Measurements from ENCODE around the gene CUX1.
"Not testable (repeated sequence)": the region's sequence is repeated elsewhere in the genome, so short reads cannot be mapped to it uniquely, and the experiment has no call there.

Gene CUX1

DNA sequence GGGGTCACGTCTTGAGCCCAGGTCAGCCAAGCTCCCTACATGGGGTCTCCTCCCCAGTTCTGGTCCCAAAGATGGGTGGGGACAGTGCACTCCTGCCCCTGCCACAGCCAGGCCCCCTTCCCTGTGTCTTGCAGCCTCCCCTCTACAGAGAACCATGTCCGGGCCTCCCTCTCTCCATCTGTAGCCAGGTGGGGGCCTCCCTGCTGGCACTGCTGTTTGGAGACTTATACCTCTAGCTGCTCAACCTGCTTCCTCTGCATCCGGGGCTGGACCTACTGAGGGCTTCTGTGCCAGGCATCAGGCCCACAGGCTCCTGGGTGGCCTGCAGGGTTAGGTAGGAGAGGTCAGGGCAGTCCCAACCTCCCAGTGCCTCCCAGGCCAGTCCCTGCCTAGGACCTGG, 477.2 kb downstream of the CUX1 start:
- H3K27ac ChIP-seq (ENCODE audit: low read length) = no peak overlapping the region
- no peaks in the 10 kb centered on the region for H3K4me1 ChIP-seq (ENCODE audit: control insufficient read depth in 1 of 2, insufficient read depth in 2 of 2, low read length in 2 of 2)
- H3K9me3 ChIP-seq (ENCODE audit: control insufficient read depth in 1 of 2, low read length in 2 of 2) = no peaks in the 10 kb centered on the region
- H3K4me3 ChIP-seq (ENCODE audit: low read depth in 1 of 2, low read length in 2 of 2) = no peak overlapping the region
- H3K36me3 ChIP-seq (ENCODE audit: control insufficient read depth in 1 of 2, insufficient read depth in 2 of 2, low read length in 2 of 2) = no peaks in the 10 kb centered on the region
- no peaks in the 10 kb centered on the region for H3K27me3 ChIP-seq (ENCODE audit: low read depth, low read length)

DNA sequence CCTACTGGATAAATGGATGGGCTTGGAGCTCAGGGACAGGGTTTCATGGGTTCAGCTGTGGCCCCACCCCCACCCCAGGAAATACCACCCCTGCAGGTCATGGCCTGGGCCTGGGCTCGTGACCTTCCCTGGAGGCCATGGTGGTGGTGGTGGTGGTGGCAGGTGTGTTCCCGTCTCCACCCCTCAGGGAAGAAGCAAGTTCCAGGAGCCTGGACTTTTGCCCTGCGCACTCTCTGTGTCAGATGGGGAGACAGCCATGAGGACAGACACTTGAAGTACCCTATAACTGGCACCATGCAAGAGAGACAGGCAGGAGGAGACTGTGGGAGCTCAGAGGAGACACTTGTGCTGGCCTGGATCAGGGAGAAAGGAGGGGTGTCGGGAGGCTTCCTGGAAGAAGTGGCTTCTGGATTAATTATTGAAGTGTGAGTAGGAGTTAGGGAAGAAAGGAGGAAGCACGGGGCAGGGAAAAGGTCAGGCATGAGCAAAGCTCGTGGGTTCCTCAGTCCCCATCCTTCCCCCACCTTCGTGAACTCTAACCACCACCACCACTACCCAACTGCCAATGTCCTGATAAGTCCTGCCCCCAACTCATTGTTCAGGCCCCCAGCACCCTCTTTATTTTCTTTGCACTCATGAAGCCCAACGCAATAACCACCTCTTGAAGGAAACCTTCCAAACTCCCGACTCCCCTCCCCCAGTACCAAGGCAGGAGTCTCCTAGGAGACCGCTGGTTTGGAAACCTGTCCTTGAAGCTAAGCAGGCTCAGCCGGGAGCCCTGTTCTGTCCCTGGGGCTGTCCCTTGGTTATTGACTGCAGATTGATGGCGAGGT, 478.1 kb downstream of the CUX1 start:
- Histone ChIP-seq H3K36me3 (ENCODE audit: control insufficient read depth in 1 of 2, insufficient read depth in 2 of 2, low read length in 2 of 2) (no peaks in the 10 kb centered on the region), H3K27me3 (ENCODE audit: low read depth, low read length) (no peaks in the 10 kb centered on the region), H3K27ac (ENCODE audit: low read length) (no peak overlapping the region), H3K9me3 (ENCODE audit: control insufficient read depth in 1 of 2, low read length in 2 of 2) (no peaks in the 10 kb centered on the region), H3K4me3 (ENCODE audit: low read depth in 1 of 2, low read length in 2 of 2) (no peak overlapping the region), H3K4me1 (ENCODE audit: control insufficient read depth in 1 of 2, insufficient read depth in 2 of 2, low read length in 2 of 2) (peaks cover 0 to 4% of the 10 kb centered on the region in 2 donors)

DNA sequence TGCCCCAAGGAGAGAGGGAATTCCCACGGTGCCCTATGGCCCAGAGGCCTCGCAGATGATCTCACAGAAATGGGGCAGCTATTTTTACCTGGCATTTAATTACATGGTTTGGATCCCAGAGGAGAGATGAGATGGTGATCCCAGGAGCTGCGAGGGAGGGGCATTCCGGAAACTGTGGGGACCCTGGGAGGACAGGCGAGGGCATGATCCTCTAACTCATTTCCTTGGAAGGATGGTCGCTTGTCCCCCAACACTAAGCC, 478.7 kb downstream of the CUX1 start:
- no peaks in the 10 kb centered on the region for H3K27me3 ChIP-seq (ENCODE audit: low read depth, low read length)
- H3K27ac ChIP-seq (ENCODE audit: low read length) = no peak overlapping the region
- peaks cover 0 to 6% of the 10 kb centered on the region in 2 donors for H3K4me1 ChIP-seq (ENCODE audit: control insufficient read depth in 1 of 2, insufficient read depth in 2 of 2, low read length in 2 of 2)
- no peaks in the 10 kb centered on the region for H3K36me3 ChIP-seq (ENCODE audit: control insufficient read depth in 1 of 2, insufficient read depth in 2 of 2, low read length in 2 of 2)
- H3K9me3 ChIP-seq (ENCODE audit: control insufficient read depth in 1 of 2, low read length in 2 of 2) = no peaks in the 10 kb centered on the region
- H3K4me3 ChIP-seq (ENCODE audit: low read depth in 1 of 2, low read length in 2 of 2) = no peak overlapping the region

DNA sequence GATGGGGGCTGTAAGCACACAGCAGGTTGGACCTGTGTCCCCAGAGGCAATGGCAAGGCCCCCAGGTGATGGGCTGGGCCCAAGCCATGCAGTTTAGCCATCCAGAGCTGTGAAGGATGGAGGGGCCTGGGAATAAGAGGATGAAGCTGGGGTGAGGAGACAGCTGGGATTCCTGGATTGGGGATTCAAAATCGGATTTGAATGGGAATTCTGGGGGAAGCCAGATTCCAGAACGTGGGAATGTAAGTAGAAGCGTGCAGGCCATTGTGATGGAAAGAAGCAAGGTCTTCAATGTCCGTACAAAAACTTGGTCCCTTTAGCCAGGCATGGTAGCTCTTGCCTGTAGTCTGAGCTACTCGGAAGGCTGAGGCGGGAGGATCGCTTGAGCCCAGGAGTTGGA, 479.1 kb downstream of the CUX1 start:
- no peak overlapping the region for H3K4me3 ChIP-seq (ENCODE audit: low read depth in 1 of 2, low read length in 2 of 2)
- no peaks in the 10 kb centered on the region for H3K27me3 ChIP-seq (ENCODE audit: low read depth, low read length)
- H3K36me3 ChIP-seq (ENCODE audit: control insufficient read depth in 1 of 2, insufficient read depth in 2 of 2, low read length in 2 of 2) = no peaks in the 10 kb centered on the region
- no peaks in the 10 kb centered on the region for H3K9me3 ChIP-seq (ENCODE audit: control insufficient read depth in 1 of 2, low read length in 2 of 2)
- peaks cover 0 to 6% of the 10 kb centered on the region in 2 donors for H3K4me1 ChIP-seq (ENCODE audit: control insufficient read depth in 1 of 2, insufficient read depth in 2 of 2, low read length in 2 of 2)
- H3K27ac ChIP-seq (ENCODE audit: low read length) = no peak overlapping the region

DNA sequence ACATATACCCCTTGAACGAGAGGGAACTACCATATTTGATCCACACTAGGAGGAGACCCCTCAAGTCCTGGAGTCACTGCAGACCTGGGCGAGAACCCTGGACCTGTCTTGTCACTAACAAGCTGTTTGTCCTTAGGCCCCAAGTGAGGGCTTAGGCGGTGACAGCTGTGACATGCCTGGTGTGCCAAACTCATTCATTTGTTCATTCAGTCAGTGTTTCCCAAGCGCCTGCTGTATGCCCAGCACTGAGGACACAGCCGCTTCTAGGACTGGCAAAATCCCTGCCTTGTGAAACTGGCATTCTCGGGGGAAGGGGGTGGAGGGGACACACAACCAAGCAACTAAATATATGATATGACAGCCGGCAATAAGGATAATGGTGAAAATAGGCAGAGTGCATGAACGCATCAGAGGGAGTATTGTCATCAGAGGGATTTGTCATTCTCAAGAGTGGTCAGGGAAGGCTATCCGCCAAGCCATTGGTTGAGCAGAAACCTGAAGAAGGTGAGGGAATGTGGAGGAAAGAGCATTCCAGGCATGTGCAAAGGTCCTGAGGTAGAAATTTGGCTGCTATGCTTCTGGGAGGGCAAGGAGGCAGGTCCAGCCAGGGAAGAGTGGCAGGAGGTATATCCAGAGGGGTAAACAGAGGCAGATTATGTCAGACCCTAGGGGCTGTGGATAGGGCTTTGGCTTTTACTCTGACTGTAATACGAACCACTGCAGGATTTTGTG, 480.2 kb downstream of the CUX1 start:
- no peaks in the 10 kb centered on the region for H3K27me3 ChIP-seq (ENCODE audit: low read depth, low read length)
- H3K36me3 ChIP-seq (ENCODE audit: control insufficient read depth in 1 of 2, insufficient read depth in 2 of 2, low read length in 2 of 2) = no peaks in the 10 kb centered on the region
- H3K4me1 ChIP-seq (ENCODE audit: control insufficient read depth in 1 of 2, insufficient read depth in 2 of 2, low read length in 2 of 2) = peaks cover 0 to 6% of the 10 kb centered on the region in 2 donors
- H3K4me3 ChIP-seq (ENCODE audit: low read depth in 1 of 2, low read length in 2 of 2) = no peak overlapping the region
- no peaks in the 10 kb centered on the region for H3K9me3 ChIP-seq (ENCODE audit: control insufficient read depth in 1 of 2, low read length in 2 of 2)
- H3K27ac ChIP-seq (ENCODE audit: low read length) = no peak overlapping the region

DNA sequence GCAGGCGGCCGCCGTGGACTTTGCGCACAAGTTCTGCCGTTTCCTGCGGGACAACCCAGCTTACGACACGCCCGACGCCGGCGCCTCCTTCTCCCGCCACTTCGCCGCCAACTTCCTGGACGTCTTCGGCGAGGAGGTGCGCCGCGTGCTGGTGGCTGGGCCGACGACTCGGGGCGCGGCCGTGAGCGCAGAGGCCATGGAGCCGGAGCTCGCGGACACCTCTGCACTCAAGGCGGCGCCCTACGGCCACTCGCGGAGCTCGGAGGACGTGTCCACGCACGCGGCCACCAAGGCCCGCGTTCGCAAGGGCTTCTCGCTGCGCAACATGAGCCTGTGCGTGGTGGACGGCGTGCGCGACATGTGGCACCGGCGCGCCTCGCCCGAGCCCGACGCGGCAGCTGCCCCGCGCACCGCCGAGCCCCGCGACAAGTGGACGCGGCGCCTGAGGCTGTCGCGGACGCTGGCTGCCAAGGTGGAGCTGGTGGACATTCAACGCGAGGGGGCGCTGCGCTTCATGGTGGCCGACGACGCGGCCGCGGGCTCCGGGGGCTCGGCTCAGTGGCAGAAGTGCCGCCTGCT, 483.3 kb downstream of the CUX1 start:
- H3K4me1 ChIP-seq (ENCODE audit: control insufficient read depth in 1 of 2, insufficient read depth in 2 of 2, low read length in 2 of 2) = peaks cover 0 to 6% of the 10 kb centered on the region in 2 donors
- no peak overlapping the region for H3K27ac ChIP-seq (ENCODE audit: low read length)
- no peaks in the 10 kb centered on the region for H3K27me3 ChIP-seq (ENCODE audit: low read depth, low read length)
- peak overlapping the region in 1 of 2 donors; percentile 32 for H3K4me3 ChIP-seq (ENCODE audit: low read depth in 1 of 2, low read length in 2 of 2)
- no peaks in the 10 kb centered on the region for H3K9me3 ChIP-seq (ENCODE audit: control insufficient read depth in 1 of 2, low read length in 2 of 2)
- no peaks in the 10 kb centered on the region for H3K36me3 ChIP-seq (ENCODE audit: control insufficient read depth in 1 of 2, insufficient read depth in 2 of 2, low read length in 2 of 2)

DNA sequence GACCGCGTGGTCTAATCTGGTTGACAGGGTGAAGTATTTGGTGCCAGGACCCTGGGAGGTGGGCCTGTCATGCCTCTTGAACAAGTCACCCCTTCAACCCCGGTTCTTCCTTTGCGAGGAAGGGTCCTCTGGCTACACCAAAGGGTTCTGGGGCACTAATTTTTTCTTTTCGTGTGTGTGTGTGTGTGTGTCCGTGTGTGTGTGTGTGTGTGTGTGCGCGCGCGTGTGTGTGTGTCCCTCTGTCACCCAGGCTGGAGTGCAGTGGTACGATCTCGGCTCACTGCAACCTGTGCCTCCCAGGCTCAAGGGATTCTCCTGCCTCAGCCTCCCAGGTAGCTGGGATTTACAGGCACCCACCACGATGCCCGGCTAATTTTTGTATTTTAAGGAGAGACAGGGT, 483.9 kb downstream of the CUX1 start:
- not testable (repeated sequence) for H3K27ac ChIP-seq (ENCODE audit: low read length); H3K4me3 ChIP-seq (ENCODE audit: low read depth in 1 of 2, low read length in 2 of 2); H3K9me3 ChIP-seq (ENCODE audit: control insufficient read depth in 1 of 2, low read length in 2 of 2); H3K4me1 ChIP-seq (ENCODE audit: control insufficient read depth in 1 of 2, insufficient read depth in 2 of 2, low read length in 2 of 2); H3K27me3 ChIP-seq (ENCODE audit: low read depth, low read length); H3K36me3 ChIP-seq (ENCODE audit: control insufficient read depth in 1 of 2, insufficient read depth in 2 of 2, low read length in 2 of 2)

DNA sequence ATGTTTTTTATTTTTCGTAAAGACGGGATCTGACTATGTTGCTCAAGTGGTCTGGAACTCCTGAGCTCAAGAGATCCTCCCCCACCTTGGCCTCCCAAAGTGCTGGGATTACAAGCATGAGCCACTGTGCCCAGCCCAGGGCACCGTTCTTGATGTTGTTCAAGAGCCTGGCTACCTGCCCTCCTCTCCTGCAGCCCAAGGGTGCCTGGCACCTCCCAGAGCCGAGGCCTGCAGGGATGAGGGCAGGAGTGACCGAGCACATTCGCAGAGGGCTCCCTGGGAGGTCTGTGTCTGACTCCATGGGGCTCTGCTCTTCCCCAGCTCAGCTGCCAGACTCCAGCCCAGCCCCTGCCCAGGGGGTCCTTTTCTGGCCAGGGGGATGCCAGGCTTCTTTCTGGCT, 484.6 kb downstream of the CUX1 start:
- Histone ChIP-seq H3K4me3 (ENCODE audit: low read depth in 1 of 2, low read length in 2 of 2) (no peak overlapping the region), H3K4me1 (ENCODE audit: control insufficient read depth in 1 of 2, insufficient read depth in 2 of 2, low read length in 2 of 2) (peaks cover 0 to 6% of the 10 kb centered on the region in 2 donors), H3K36me3 (ENCODE audit: control insufficient read depth in 1 of 2, insufficient read depth in 2 of 2, low read length in 2 of 2) (no peaks in the 10 kb centered on the region), H3K9me3 (ENCODE audit: control insufficient read depth in 1 of 2, low read length in 2 of 2) (no peaks in the 10 kb centered on the region), H3K27ac (ENCODE audit: low read length) (no peak overlapping the region), H3K27me3 (ENCODE audit: low read depth, low read length) (no peaks in the 10 kb centered on the region)

DNA sequence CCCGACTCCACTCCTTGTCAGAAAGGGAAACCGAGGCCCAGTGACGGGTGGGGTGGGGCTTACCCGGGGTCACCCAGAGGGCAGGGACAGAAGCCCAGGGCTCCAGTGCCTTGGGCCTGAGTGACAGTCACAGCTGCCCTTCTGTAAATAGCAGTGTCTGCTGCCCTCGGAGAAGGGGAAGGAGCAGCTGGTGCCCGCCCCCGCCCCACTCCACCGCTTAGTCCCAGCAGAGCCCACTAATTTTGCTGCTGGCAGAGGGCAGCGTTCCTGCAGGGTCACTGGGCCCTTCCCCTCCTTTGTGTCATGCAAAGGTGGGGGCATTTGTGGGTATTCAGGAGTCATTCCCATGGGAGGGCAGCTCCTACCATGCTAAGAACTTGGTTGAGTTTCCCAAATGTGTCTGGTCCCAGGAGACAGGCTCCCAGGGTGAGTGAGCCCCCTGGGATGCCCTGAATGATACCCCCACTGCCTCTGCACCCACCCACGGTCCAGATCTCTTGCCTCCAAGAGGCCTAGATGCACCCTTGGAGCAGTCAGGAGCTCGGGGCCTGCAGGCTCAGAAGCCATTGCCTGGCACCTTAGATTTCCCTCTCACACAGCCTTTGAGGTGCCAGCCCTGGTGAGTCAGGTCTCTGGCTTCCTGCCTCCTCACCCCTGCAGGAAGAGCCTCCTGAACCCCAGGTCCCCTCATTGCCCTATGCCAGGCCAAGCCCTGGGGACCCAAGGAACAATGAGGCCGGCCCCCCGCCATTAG, 486.4 kb downstream of the CUX1 start:
- H3K4me3 ChIP-seq (ENCODE audit: low read depth in 1 of 2, low read length in 2 of 2) = no peak overlapping the region
- H3K27ac ChIP-seq (ENCODE audit: low read length) = no peak overlapping the region
- peaks cover 0 to 6% of the 10 kb centered on the region in 2 donors for H3K4me1 ChIP-seq (ENCODE audit: control insufficient read depth in 1 of 2, insufficient read depth in 2 of 2, low read length in 2 of 2)

DNA sequence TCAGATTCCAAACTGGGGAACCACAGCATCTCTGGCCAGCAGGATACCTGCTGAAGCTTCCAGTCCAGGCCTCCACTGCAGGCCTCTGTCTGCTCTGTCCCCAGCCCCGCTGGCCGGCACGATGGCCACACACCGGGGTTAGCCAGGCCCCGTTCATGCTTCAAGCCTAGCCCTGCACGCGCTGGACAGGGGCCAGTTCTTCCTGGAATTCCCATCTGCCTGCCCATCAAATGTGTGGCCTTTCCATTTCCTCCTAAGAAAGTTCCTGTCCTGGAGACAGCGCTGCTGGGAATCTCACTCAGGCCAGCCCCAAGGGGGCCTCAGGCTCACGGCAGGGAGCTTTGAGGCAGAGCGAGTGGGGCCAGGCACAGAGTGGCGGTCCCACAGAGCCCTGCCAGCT, 487.2 kb downstream of the CUX1 start:
- peaks cover 0 to 6% of the 10 kb centered on the region in 2 donors for H3K4me1 ChIP-seq (ENCODE audit: control insufficient read depth in 1 of 2, insufficient read depth in 2 of 2, low read length in 2 of 2)

More for the DNA sequence above, 486.4 kb downstream of the CUX1 start:
- peaks cover 0 to 3% of the 10 kb centered on the region in 2 donors for H3K36me3 ChIP-seq (ENCODE audit: control insufficient read depth in 1 of 2, insufficient read depth in 2 of 2, low read length in 2 of 2)
- no peaks in the 10 kb centered on the region for H3K27me3 ChIP-seq (ENCODE audit: low read depth, low read length)
- H3K9me3 ChIP-seq (ENCODE audit: control insufficient read depth in 1 of 2, low read length in 2 of 2) = no peaks in the 10 kb centered on the region

More for the DNA sequence above, 487.2 kb downstream of the CUX1 start:
- H3K4me3 ChIP-seq (ENCODE audit: low read depth in 1 of 2, low read length in 2 of 2) = no peak overlapping the region
- H3K27ac ChIP-seq (ENCODE audit: low read length) = no peak overlapping the region
- H3K27me3 ChIP-seq (ENCODE audit: low read depth, low read length) = no peaks in the 10 kb centered on the region
- H3K9me3 ChIP-seq (ENCODE audit: control insufficient read depth in 1 of 2, low read length in 2 of 2) = no peaks in the 10 kb centered on the region
- H3K36me3 ChIP-seq (ENCODE audit: control insufficient read depth in 1 of 2, insufficient read depth in 2 of 2, low read length in 2 of 2) = peaks cover 0 to 3% of the 10 kb centered on the region in 2 donors

Data from muscle layer of duodenum (tissue), 2 donors.